Islet precursor cell (in vitro differentiated cells): ENCODE data around the gene CLCF1.

Experiments used
- DNase-seq: peaks from one replicate; pipeline ENCODE4 v3.0.0-alpha.2; 2018

CLCF1 gene

DNA sequence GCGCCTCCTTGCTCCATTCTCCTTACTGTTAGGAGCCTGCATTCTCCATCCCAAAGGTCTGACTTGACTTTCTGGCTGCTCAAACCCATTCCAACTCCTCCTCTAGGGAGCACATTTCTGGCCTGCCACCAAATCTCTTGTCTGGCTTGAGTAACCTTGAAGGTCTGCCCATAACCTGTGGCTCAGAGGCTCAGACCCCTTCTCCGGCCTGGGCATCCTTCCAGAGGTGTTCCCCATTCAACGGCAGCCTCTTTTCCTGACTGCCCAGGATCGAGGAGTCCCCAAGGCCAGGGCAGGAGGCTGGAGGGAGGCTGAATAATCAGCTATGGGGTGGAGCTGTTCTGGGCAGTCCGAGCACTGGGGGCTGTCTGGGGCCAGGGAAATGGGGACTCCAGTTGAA lies 20.6 kb upstream of the CLCF1 start:
- DNase-seq = no peak

GRCh38 chr11:67393437-67393836 lies 20.0 kb upstream of the CLCF1 start:
- no peak for DNase-seq

GRCh38 chr11:67392183-67392715 lies 18.9 kb upstream of the CLCF1 start:
- no peak for DNase-seq

- peak; percentile 97 for DNase-seq
These were observed 18.1 kb upstream of the CLCF1 start, which contains the start of gene RAD9A for GRCh38 chr11:67391304-67392182. RAD9A (plus strand) TSS chr11:67391986; CDS start chr11:67392045, 59 bp downstream.

GRCh38 chr11:67390947-67391303 lies 17.5 kb upstream of the CLCF1 start:
- no peak for DNase-seq

- peak; percentile 82 for DNase-seq
These were observed 16.1 kb upstream of the CLCF1 start for GRCh38 chr11:67389477-67389876.

- no peak for DNase-seq
These were observed 14.1 kb upstream of the CLCF1 start for GRCh38 chr11:67387518-67387917.

DNA sequence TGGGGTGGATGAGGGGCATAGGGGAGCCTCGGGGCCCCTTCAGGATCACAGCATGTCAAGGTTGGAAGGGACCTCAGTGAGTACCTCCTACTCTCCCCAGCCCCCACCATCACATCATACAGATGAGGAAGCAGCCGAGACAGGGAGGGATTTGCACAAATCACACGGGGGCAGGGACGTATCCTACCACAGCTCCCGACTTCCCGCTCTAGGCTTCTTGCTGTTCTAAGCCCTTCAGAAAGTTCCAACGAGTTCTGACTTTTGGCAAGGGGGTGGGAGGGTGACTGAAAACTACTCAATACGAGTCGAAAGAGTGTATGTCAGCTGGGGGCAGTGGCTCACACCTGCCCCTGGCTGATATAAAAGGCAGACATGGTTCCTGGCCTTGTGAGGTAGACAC lies 13.7 kb upstream of the CLCF1 start:
- DNase-seq = no peak

- no peak for DNase-seq
These were observed 11.5 kb upstream of the CLCF1 start for GRCh38 chr11:67384851-67385366.

DNA sequence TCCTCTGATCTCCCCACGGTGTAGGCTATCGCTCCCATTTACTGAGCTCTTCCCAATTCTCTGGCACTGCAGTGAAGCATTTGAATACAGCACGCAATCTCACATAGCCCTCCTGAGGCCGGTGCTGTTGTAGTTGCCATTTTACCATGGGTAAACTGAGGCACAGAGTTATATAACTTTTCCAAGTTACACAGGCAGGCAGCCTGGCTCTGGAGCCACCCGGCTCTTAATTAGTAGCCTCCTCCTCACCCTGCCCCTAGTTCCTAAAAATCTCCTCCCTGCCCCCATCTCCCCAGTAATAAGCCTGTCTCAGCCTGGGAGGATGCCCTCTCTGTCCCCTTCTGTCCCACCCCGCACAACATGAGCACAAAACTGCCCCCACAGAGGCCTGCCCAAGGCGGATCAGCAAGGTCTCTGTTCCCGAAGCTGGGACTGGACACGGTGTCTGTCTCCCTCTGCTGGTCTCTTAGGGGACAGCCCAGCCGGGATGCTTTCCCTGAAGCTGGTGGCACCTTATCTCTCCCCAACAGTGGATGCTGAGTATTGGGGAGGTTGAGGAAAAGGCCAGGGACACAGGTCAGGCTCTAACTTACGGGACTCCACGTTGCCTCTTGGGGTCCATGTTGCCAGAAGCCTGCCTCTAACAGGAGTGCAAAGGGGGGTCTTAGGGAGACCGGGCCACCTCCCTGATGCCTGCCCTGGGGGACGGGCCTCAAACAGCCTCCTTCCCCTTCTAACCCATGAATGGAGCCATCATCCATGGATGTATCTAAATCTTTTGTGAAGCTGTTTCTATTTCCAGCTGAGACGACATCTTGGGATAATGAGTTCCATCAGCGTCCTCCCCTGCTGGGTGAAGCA lies 9.1 kb upstream of the CLCF1 start:
- peak; percentile 91 for DNase-seq

GRCh38 chr11:67381244-67381972 lies 8.0 kb upstream of the CLCF1 start:
- DNase-seq = no peak

DNA sequence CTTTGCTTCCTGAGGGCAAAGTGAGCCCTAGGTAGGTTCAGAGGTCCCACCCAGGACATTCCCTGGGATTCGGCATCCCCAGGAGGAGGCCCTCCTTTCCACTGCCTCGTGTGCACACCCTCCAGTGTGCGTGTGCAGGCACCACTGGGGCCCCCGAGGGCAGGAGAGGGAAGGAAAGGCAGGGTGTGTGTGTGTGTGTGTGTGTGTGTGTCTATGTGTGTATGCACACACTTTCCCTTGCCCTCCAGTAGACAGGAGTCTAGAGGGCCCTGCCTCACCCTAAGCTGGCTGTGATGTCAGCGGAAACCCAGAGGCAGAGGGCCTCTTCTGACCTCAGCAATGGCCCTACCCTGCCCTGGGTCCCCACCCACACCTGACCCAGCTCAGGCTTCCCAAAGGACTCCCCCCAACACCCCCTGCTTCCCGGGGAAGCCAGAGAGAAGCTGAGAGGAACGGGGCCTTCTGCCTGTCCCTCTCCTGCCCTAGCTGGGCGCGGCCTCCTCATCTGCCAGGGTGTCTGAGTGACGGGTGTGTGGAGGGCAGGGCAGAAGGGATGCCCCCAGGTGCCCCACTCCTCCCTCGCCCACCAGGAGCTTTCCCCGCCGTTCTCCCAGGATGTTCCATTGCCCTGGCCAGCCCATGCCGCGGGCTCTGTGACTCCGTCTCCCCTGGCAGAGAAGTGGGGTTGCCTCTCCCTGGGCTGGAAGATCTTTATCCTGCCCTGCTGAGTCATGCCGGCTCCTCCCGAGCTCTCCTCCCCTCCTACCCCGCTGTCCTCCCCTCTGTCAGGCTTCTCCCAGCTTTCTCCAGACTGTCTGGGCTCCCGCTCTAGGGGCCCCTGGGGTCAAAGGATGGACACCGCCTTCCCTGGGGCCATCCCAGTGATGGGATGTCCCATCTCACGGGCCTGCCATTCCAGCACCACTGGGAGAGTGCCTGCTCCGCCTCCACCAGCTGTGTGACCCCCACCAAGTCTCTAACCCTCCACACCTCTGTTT lies 6.0 kb upstream of the CLCF1 start:
- no peak for DNase-seq

DNA sequence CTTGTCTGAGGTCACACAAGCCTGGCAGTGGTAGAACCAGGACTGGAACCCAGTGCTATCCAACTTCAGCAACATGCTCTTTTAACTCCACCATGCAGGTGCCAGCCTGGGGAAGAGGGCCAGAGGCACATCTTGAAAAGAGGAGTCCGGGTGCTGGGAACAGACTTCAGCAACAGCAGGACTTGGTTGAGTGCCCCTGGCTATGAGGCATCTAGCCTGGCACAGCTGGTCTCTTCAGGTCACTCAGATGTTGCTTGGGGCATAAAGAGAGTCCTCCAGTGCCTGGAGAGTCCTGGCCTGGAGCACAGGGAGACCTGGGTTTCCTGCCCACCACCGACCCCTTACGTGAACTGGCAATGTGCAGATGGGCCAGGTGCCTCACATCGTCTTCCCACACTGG lies 5.1 kb upstream of the CLCF1 start:
- DNase-seq = no peak

DNA sequence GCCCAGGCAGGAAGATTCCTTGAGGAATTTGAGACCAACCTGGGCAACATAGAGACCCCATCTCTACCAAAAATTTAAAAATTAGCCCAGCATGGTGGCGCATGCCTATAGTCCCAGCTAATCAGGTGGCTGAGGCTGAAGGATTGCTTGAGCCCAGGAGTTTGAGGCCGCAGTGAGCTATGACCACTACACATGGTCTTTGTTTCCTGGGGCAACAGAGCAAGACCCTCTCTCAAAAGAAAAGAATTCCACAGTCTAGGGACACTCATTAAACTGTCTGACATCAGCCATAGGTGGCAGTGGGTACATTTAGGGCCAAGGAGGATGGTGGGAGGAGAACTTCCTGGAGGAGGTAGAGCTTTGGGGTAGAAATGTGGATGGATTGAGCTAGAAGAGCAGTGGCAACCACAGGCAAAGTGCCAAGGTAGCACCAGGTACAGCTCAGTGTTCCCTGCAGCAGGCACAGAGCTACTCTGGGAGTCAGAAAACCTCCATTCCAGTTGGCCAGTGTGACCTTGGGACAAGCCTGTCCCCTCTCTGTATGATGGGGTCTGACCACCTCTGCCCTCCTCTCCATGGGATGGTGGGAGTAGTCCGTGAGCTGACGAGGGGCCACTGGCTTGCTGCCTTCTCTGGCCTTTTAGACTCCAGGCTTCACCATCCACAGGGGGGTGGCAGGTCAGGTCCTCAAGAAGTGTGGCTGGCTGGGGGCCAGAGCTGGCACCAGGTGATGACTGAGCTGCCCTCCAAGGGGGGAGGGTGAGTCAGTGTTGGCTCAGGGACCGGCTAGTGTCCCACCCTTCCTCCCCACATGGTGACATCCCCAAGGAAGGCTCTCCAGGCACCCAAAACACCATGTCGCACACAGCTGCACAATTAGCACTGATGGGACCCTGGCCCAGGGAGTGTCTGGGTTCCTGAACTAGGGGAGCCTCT lies 3.7 kb upstream of the CLCF1 start:
- peak; percentile 46 for DNase-seq

DNA sequence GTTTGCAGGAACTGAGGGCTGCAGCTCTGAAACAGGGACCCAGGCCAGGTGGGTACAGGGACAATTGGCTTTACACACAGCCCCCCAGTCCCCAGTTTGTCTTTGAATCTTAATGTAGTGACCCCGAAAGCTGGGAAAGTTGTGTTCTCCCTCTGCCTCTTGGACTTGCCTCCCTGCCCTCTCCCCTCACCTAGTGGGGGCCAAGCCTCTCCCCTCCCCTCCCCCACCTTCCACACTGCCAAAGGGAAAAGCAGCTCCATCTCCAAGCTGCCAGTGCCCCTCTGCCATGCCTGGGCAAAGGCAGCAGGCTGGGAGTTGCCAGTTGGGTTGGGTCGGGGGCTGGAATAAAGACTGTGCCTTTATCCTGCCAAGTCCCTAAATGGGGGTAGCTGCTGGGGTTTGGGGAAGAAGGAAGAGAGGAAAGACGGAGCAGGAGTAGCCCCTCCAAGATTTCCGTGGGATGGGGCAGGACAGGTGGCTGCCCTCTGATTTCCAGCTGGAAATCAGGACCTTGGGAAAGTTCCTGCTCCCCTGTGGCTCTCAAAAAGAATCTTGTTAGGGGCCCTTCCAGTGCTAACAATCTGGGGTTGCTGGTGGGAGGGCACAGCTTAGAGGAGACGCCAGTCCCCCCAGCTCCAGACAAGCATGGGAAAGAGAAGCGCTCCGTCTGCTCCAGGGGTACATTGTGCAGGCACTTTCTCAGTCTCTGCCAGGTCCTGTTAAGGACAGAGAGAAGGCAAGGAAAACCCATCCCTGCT lies 2.8 kb upstream of the CLCF1 start:
- DNase-seq = no peak

GRCh38 chr11:67375320-67376055 lies 2.1 kb upstream of the CLCF1 start:
- DNase-seq = no peak

- DNase-seq = no peak
These were observed 1.3 kb upstream of the CLCF1 start for GRCh38 chr11:67374571-67375281.
